Endothelial cell of umbilical vein (primary cell): ENCODE results near the gene SLC25A2.

Experiments
- JUN ChIP-seq: IDR thresholded peaks from 2 replicates; pipeline ENCODE4 v1.6.1; 2011; ENCODE audit warnings: borderline replicate concordance, low read depth; ENCODE audit not compliant: insufficient read length, insufficient read depth
- POLR2A ChIP-seq: IDR thresholded peaks from 2 replicates; pipeline ENCODE4 v1.6.1; 2012; ENCODE audit warnings: low read depth, mild to moderate bottlenecking, control low read depth, low read length
- POLR2AphosphoS5 ChIP-seq: IDR thresholded peaks from 2 replicates; pipeline ENCODE4 v1.6.1; 2012; ENCODE audit warnings: low read depth, mild to moderate bottlenecking, control low read depth, low read length, moderate library complexity; ENCODE audit not compliant: insufficient read depth
- TF ChIP-seq, protein P1 (sequence below), 2 donors: IDR thresholded peaks; 1 replicate in 1 of 2; 2 replicates in 1 of 2; pipeline ENCODE4 v1.5.1; 2011; ENCODE audit warnings: low read length in 2 of 2, mild to moderate bottlenecking in 2 of 2, moderate library complexity in 2 of 2, control low read depth in 1 of 2, inconsistent platforms in 1 of 2, low read depth in 1 of 2; ENCODE audit not compliant: insufficient read depth in 1 of 2; ENCODE audit errors: extremely low read depth in 1 of 2
- TF ChIP-seq, protein P2 (sequence below): IDR thresholded peaks from 2 replicates; pipeline ENCODE4 v1.6.1; 2011; ENCODE audit not compliant: insufficient read depth, insufficient read length

DNA sequence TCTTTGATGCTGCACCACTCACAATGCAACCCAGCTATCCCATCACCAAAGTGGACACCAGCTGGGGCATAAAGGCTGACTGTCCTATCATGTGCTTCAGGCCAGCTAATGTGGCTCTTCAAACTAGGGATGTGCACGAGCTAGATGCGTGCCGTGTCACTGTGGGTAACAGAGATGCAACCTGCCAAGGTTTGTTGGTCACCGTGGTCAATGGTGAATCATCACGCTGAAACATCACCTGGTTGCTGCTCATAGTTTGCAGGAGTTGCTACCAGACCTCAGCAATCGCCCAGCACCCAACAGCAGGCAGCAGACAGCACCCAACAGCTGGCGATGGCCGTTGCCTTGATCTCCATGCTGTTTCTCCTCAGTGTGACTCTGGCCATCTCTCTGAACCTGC is 24.4 kb upstream of the SLC25A2 start:
- TF ChIP-seq, protein P1, sequence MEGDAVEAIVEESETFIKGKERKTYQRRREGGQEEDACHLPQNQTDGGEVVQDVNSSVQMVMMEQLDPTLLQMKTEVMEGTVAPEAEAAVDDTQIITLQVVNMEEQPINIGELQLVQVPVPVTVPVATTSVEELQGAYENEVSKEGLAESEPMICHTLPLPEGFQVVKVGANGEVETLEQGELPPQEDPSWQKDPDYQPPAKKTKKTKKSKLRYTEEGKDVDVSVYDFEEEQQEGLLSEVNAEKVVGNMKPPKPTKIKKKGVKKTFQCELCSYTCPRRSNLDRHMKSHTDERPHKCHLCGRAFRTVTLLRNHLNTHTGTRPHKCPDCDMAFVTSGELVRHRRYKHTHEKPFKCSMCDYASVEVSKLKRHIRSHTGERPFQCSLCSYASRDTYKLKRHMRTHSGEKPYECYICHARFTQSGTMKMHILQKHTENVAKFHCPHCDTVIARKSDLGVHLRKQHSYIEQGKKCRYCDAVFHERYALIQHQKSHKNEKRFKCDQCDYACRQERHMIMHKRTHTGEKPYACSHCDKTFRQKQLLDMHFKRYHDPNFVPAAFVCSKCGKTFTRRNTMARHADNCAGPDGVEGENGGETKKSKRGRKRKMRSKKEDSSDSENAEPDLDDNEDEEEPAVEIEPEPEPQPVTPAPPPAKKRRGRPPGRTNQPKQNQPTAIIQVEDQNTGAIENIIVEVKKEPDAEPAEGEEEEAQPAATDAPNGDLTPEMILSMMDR (IDR thresholded peaks at IDR 0.05; ENCODE audit: extremely low read depth in 1 of 2, insufficient read depth in 1 of 2, low read depth in 1 of 2, low read length in 2 of 2), result no peak
- TF ChIP-seq POLR2AphosphoS5 (no peak), JUN (no peak), POLR2A (no peak)
- TF ChIP-seq, protein P2, sequence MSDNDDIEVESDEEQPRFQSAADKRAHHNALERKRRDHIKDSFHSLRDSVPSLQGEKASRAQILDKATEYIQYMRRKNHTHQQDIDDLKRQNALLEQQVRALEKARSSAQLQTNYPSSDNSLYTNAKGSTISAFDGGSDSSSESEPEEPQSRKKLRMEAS, result no peak
